Karpas-422 (cell line): ENCODE results near the gene PXDC1. TPM values are rescaled to one million over a fixed set of nuclear protein-coding genes. Genes with fewer than 3 reads are reported as not detected.

Source experiments
- DNase-seq: peaks from one replicate; pipeline ENCODE4 v3.0.0-alpha.2; 2015
- H2AFZ ChIP-seq: fragments of 200-600 bp; sonication (generic); 2 replicates; pipeline ENCODE4 v1.6.1; 2014; ENCODE audit warnings: antibody characterized with exemption, low read length, mixed read lengths
- H3K27ac ChIP-seq: fragments of 200-600 bp; sonication (generic); 2 replicates; pipeline ENCODE4 v1.5.1; 2014; ENCODE audit warnings: mild to moderate bottlenecking, low read length, moderate library complexity
- H3K27me3 ChIP-seq: fragments of 200-600 bp; sonication (generic); 2 replicates; pipeline ENCODE4 v1.6.1; 2014; ENCODE audit warnings: low read length, mixed read lengths
- H3K36me3 ChIP-seq: fragments of 200-600 bp; sonication (generic); 2 replicates; pipeline ENCODE4 v1.6.1; 2014; ENCODE audit warnings: low read length, mixed read lengths; ENCODE audit not compliant: insufficient read depth
- H3K4me1 ChIP-seq: fragments of 200-600 bp; sonication (generic); 2 replicates; pipeline ENCODE4 v1.6.1; 2014; ENCODE audit warnings: mild to moderate bottlenecking, low read length, mixed read lengths
- H3K4me2 ChIP-seq: fragments of 200-600 bp; sonication (generic); 2 replicates; pipeline ENCODE4 v1.6.1; 2014; ENCODE audit warnings: low read length, low read depth, mild to moderate bottlenecking; ENCODE audit not compliant: poor library complexity, severe bottlenecking
- H3K4me3 ChIP-seq: fragments of 200-600 bp; sonication (generic); 2 replicates; pipeline ENCODE4 v1.5.1; 2014; ENCODE audit warnings: mild to moderate bottlenecking, antibody characterized with exemption, low read length, mixed read lengths
- H3K79me2 ChIP-seq: fragments of 200-600 bp; sonication (generic); 2 replicates; pipeline ENCODE4 v1.6.1; 2014; ENCODE audit warnings: mild to moderate bottlenecking, low read length, mixed read lengths
- H3K9ac ChIP-seq: fragments of 200-600 bp; sonication (generic); 2 replicates; pipeline ENCODE4 v1.6.0; 2014; ENCODE audit warnings: low read length
- H3K9me2 ChIP-seq: fragments of 200-600 bp; sonication (generic), shearing (Covaris generic); replicated peaks from 2 replicates; pipeline ENCODE4 v1.6.0; 2014; ENCODE audit warnings: mild to moderate bottlenecking, low read length, moderate library complexity; ENCODE audit not compliant: insufficient read depth
- H3K9me3 ChIP-seq: fragments of 300-700, 200-600 bp; sonication (generic); 2 replicates; pipeline ENCODE4 v1.6.1; 2014; ENCODE audit warnings: low read length, mixed read lengths
- H4K20me1 ChIP-seq: fragments of 200-600 bp; sonication (generic); 2 replicates; pipeline ENCODE4 v1.6.1; 2014; ENCODE audit warnings: mild to moderate bottlenecking, antibody characterized with exemption, low read length, low read depth; ENCODE audit not compliant: insufficient read depth
- total RNA-seq: library from RNA; depleted of rRNA; stranded (reverse); fragments of >200 nt; shearing (Covaris generic); gene quantifications from 2 replicates; pipeline ENCODE4 v1.2.3, GENCODE V29; 2014; ENCODE audit warnings: low replicate concordance

PXDC1 gene
- total RNA-seq, 1 experiment from 2014 or later, result not detected

- Histone ChIP-seq H4K20me1 (no peaks in the 10 kb centered on the region), H3K27me3 (no peaks in the 10 kb centered on the region), H3K9ac (no peak overlapping the region), H3K27ac (no peak overlapping the region), H3K4me2 (no peak overlapping the region), H3K4me1 (no peaks in the 10 kb centered on the region), H3K79me2 (no peaks in the 10 kb centered on the region), H3K9me2 (no peaks in the 10 kb centered on the region), H2AFZ (no peak overlapping the region), H3K36me3 (no peaks in the 10 kb centered on the region), H3K4me3 (no peak overlapping the region), H3K9me3 (no peaks in the 10 kb centered on the region)
- DNase-seq, result no peak
Measured at GRCh38 chr6:3712827-3713665, 38.5 kb downstream of the PXDC1 start.

GRCh38 chr6:3711776-3712175, 39.7 kb downstream of the PXDC1 start:
- Histone ChIP-seq H2AFZ (no peak overlapping the region), H3K27ac (no peak overlapping the region), H3K36me3 (no peaks in the 10 kb centered on the region), H3K27me3 (no peaks in the 10 kb centered on the region), H4K20me1 (no peaks in the 10 kb centered on the region), H3K4me2 (no peak overlapping the region), H3K79me2 (no peaks in the 10 kb centered on the region), H3K4me3 (no peak overlapping the region), H3K4me1 (no peaks in the 10 kb centered on the region), H3K9me3 (no peaks in the 10 kb centered on the region), H3K9ac (no peak overlapping the region), H3K9me2 (no peaks in the 10 kb centered on the region)
- no peak for DNase-seq

GRCh38 chr6:3710403-3710802, 41.1 kb downstream of the PXDC1 start:
- no peaks in the 10 kb centered on the region for H4K20me1 ChIP-seq
- H3K4me3 ChIP-seq, result no peak overlapping the region
- no peaks in the 10 kb centered on the region for H3K9me3 ChIP-seq
- H2AFZ ChIP-seq, result no peak overlapping the region
- no peaks in the 10 kb centered on the region for H3K4me1 ChIP-seq
- no peak overlapping the region for H3K27ac ChIP-seq
- DNase-seq, result no peak
- H3K36me3 ChIP-seq, result no peaks in the 10 kb centered on the region
- no peaks in the 10 kb centered on the region for H3K79me2 ChIP-seq
- H3K9me2 ChIP-seq, result no peaks in the 10 kb centered on the region
- no peak overlapping the region for H3K9ac ChIP-seq
- no peak overlapping the region for H3K4me2 ChIP-seq
- no peaks in the 10 kb centered on the region for H3K27me3 ChIP-seq

- Histone ChIP-seq H3K79me2 (no peaks in the 10 kb centered on the region), H3K9me2 (no peaks in the 10 kb centered on the region), H3K36me3 (no peaks in the 10 kb centered on the region), H4K20me1 (no peaks in the 10 kb centered on the region), H3K4me2 (no peak overlapping the region), H3K4me3 (no peak overlapping the region), H3K27ac (no peak overlapping the region), H3K9ac (no peak overlapping the region), H3K9me3 (no peaks in the 10 kb centered on the region), H3K27me3 (no peaks in the 10 kb centered on the region), H3K4me1 (no peaks in the 10 kb centered on the region), H2AFZ (no peak overlapping the region)
- DNase-seq, result no peak
Measured at GRCh38 chr6:3708540-3708939, 43.0 kb downstream of the PXDC1 start.

GRCh38 chr6:3707751-3708412, 43.6 kb downstream of the PXDC1 start:
- Histone ChIP-seq H3K9me2 (no peaks in the 10 kb centered on the region), H3K79me2 (no peaks in the 10 kb centered on the region), H2AFZ (no peak overlapping the region), H3K36me3 (no peaks in the 10 kb centered on the region), H3K4me2 (no peak overlapping the region), H3K27ac (no peak overlapping the region), H3K9ac (no peak overlapping the region), H3K27me3 (no peaks in the 10 kb centered on the region), H3K4me1 (no peaks in the 10 kb centered on the region), H3K9me3 (no peaks in the 10 kb centered on the region), H3K4me3 (no peak overlapping the region), H4K20me1 (no peaks in the 10 kb centered on the region)
- DNase-seq, result no peak

GRCh38 chr6:3707024-3707423, 44.5 kb downstream of the PXDC1 start:
- no peaks in the 10 kb centered on the region for H3K79me2 ChIP-seq
- H3K27ac ChIP-seq, result no peak overlapping the region
- no peaks in the 10 kb centered on the region for H3K36me3 ChIP-seq
- no peaks in the 10 kb centered on the region for H4K20me1 ChIP-seq
- no peak overlapping the region for H3K4me2 ChIP-seq
- no peak for DNase-seq
- no peaks in the 10 kb centered on the region for H3K9me3 ChIP-seq
- no peaks in the 10 kb centered on the region for H3K4me1 ChIP-seq
- H3K9me2 ChIP-seq, result no peaks in the 10 kb centered on the region
- H3K4me3 ChIP-seq, result no peak overlapping the region
- no peak overlapping the region for H3K9ac ChIP-seq
- no peaks in the 10 kb centered on the region for H3K27me3 ChIP-seq
- H2AFZ ChIP-seq, result no peak overlapping the region

- H3K4me2 ChIP-seq, result no peak overlapping the region
- H3K4me3 ChIP-seq, result no peak overlapping the region
- DNase-seq, result no peak
- no peaks in the 10 kb centered on the region for H3K9me2 ChIP-seq
- H4K20me1 ChIP-seq, result no peaks in the 10 kb centered on the region
- H3K9me3 ChIP-seq, result no peaks in the 10 kb centered on the region
- no peak overlapping the region for H2AFZ ChIP-seq
- H3K9ac ChIP-seq, result no peak overlapping the region
- no peaks in the 10 kb centered on the region for H3K36me3 ChIP-seq
- H3K27ac ChIP-seq, result no peak overlapping the region
- no peaks in the 10 kb centered on the region for H3K79me2 ChIP-seq
- H3K27me3 ChIP-seq, result no peaks in the 10 kb centered on the region
- H3K4me1 ChIP-seq, result no peaks in the 10 kb centered on the region
Measured at GRCh38 chr6:3706547-3706946, 45.0 kb downstream of the PXDC1 start.

GRCh38 chr6:3701631-3702030, 49.9 kb downstream of the PXDC1 start:
- H3K9ac ChIP-seq, result no peak overlapping the region
- H3K27me3 ChIP-seq, result no peaks in the 10 kb centered on the region
- no peak for DNase-seq
- H3K4me1 ChIP-seq, result no peaks in the 10 kb centered on the region
- no peak overlapping the region for H3K4me2 ChIP-seq
- no peaks in the 10 kb centered on the region for H3K79me2 ChIP-seq
- H3K4me3 ChIP-seq, result no peak overlapping the region
- H4K20me1 ChIP-seq, result no peaks in the 10 kb centered on the region
- no peak overlapping the region for H2AFZ ChIP-seq
- no peaks in the 10 kb centered on the region for H3K9me3 ChIP-seq
- no peak overlapping the region for H3K27ac ChIP-seq
- H3K36me3 ChIP-seq, result no peaks in the 10 kb centered on the region
- H3K9me2 ChIP-seq, result no peaks in the 10 kb centered on the region
